ENCODE measurements around the gene COX14. TPM values are rescaled to one million over a fixed set of nuclear protein-coding genes. Genes with fewer than 3 reads are reported as not detected.
A peak's percentile ranks its signal among the peaks of the same experiment; 100 is the strongest.

The COX14 gene
- 6.5 and 7.3 TPM in 2 replicates for total RNA-seq (2013; cell fraction: nucleolus; rRNA removed)
- 73.1 and 82.0 TPM in 2 replicates for total RNA-seq (2014; rRNA removed)
- total RNA-seq (2014; rRNA removed; fragmentation: Illumina TruSeq; extraction: Trizol): 44.6 and 45.3 TPM in 2 replicates
- 56.1 and 58.0 TPM in 2 replicates for total RNA-seq (2021)
- polyA plus RNA-seq (2011; ENCODE audit: low read depth): 77.7 TPM
- polyA plus RNA-seq (2011; rRNA removed): 97.8 and 140 TPM in 2 replicates
- polyA plus RNA-seq (2011; cell fraction: cytosol; rRNA removed): 154 and 175 TPM in 2 replicates
- 44.1 and 56.7 TPM in 2 replicates for polyA plus RNA-seq (2011; cell fraction: nucleus; rRNA removed)
- 61.5 and 76.0 TPM in 2 replicates for polyA plus RNA-seq (2012)
- polyA plus RNA-seq (2014; fragmentation: Illumina TruSeq; extraction: Trizol): 37.6 and 51.7 TPM in 2 replicates
- polyA plus RNA-seq (2014; fragmentation: Nextera tagmentation; extraction: Ambion mirVana): 100 to 1,000 TPM; 323 to 361 TPM
- 99.8 and 109 TPM in 2 replicates for polyA plus RNA-seq (2014; rRNA removed)
- 100 to 1,000 TPM; 181 to 187 TPM for polyA plus RNA-seq (2016; fragmentation: Nextera tagmentation; extraction: Ambion mirVana)
- 34.3 and 45.1 TPM in 2 replicates for polyA minus RNA-seq (2011; rRNA and poly(A)+ RNA removed)
- 9.5 and 17.9 TPM in 2 replicates for polyA minus RNA-seq (2011; cell fraction: cytosol; rRNA and poly(A)+ RNA removed)
- polyA minus RNA-seq (2011; cell fraction: nucleus; rRNA and poly(A)+ RNA removed): 9.9 and 23.6 TPM in 2 replicates
- percentile 92 among the genes with signal in this experiment for Bru-seq, nascent RNA
- percentile 97 among the genes with signal in this experiment for BruChase-seq, experiment 1, labeled RNA remaining after a 6-hour chase
- BruChase-seq, experiment 2, labeled RNA remaining after a 2-hour chase: percentile 94 among the genes with signal in this experiment
- long read RNA-seq, experiment 1, transcript COX14-203 (2 exons, 739 nt): major isoform, 37 of 40 reads
- long read RNA-seq, experiment 1, partial matches to known transcripts: 0 of 40 reads
- long read RNA-seq, experiment 1, other reads (novel, unspliced or antisense): 0 of 40 reads
- long read RNA-seq, experiment 2, transcript COX14-203 (2 exons, 739 nt): major isoform, 84 of 94 reads
- long read RNA-seq, experiment 2, partial matches to known transcripts: 3 of 94 reads
- long read RNA-seq, experiment 2, other reads (novel, unspliced or antisense): 3 of 94 reads

- peaks cover 21% of the 10 kb centered on the region for H3K4me1 ChIP-seq (ENCODE audit: control insufficient read depth, insufficient read depth, low read length)
- FAIRE-seq (peak; percentile 99), DNase-seq (ENCODE audit: low read depth, low spot score) (peak; percentile 99), ATAC-seq (peak; percentile 87)
- H4K20me1 ChIP-seq (ENCODE audit: control insufficient read depth, insufficient read depth): no peaks in the 10 kb centered on the region
- ChIA-PET CTCF (interaction anchor here (0.6 to 13.0 kb wide), 52 partner anchors 10 to 1141 kb away, joined by 3 to 257 read pairs (median 6); partner anchors contain the start of genes CERS5, GPD1, LIMA1 and RACGAP1), POLR2A (interaction anchor here (0.6 to 5.0 kb wide), 22 partner anchors 14 to 1039 kb away, joined by 3 to 72 read pairs (median 5); partner anchors contain the start of genes CERS5, LIMA1, RACGAP1 and SMARCD1), RAD21 (ENCODE audit: unreplicated experiment) (interaction anchor here (0.6 to 5.1 kb wide), 25 partner anchors 9 to 652 kb away, joined by 3 to 66 read pairs (median 4); partner anchors contain the start of genes ATF1, CERS5, GPD1 and RACGAP1), SMC1A (ENCODE audit: uncharacterized antibody, unreplicated experiment) (interaction anchor here (0.6 to 4.8 kb wide), 30 partner anchors 9 to 426 kb away, joined by 3 to 36 read pairs (median 6); partner anchors contain the start of genes CERS5, RACGAP1 and SMARCD1)
- H3K27me3 ChIP-seq (replicated peaks in 1 of 2; ENCODE audit: control insufficient read depth in 2 of 2, insufficient read depth in 2 of 2, low read length in 1 of 2): no peaks in the 10 kb centered on the region
- peak within 1 kb of the TSS; percentile 87 for H2AFZ ChIP-seq (ENCODE audit: control insufficient read depth, low read depth, low read length)
- H3K9me3 ChIP-seq (replicated peaks; ENCODE audit: control insufficient read depth, insufficient read depth, low read length): no peaks in the 10 kb centered on the region
- peak within 1 kb of the TSS; percentile 90 for H3K27ac ChIP-seq (ENCODE audit: control insufficient read depth, insufficient read depth)
- in situ Hi-C loops (cut with MboI): no loop called here
- H3K36me3 ChIP-seq (ENCODE audit: control insufficient read depth in 2 of 2, insufficient read depth in 2 of 2, low read length in 1 of 2): peaks cover 0 to 4% of the 10 kb centered on the region in 2 experiments; a peak in 1 of 4 replicates
- peak within 1 kb of the TSS; percentile 93 for H3K9ac ChIP-seq (ENCODE audit: control insufficient read depth, insufficient read depth, low read length)
- peaks cover 38% of the 10 kb centered on the region for H3K79me2 ChIP-seq (ENCODE audit: control insufficient read depth, insufficient read depth, low read length)
- peak within 1 kb of the TSS; percentile 99 for H3K4me2 ChIP-seq (ENCODE audit: control insufficient read depth, insufficient read depth)
- WGBS (ENCODE audit: insufficient coverage, insufficient replicate concordance, low lambda C conversion rate, missing lambda C conversion rate): 1% methylated on average over 59 of the region's 59 CpGs
- intact Hi-C loops (cut with micrococcal nuclease; ENCODE audit: unreplicated experiment): loop anchor here (1.0 kb wide), 2 partner anchors 27 to 55 kb away; partner anchors contain the start of genes CERS5 and SMARCD1
- peak within 1 kb of the TSS; percentile 99 for H3K4me3 ChIP-seq
- no TSS peak for BruUV-seq (replicated peaks)
- TF ChIP-seq RELA (IDR thresholded peaks at IDR 0.05; ENCODE audit: borderline replicate concordance, partially characterized antibody) (peak; percentile 64), USF1 (IDR thresholded peaks at IDR 0.05; ENCODE audit: borderline replicate concordance, extremely low read length, insufficient read depth, low read depth, low read length) (peak; percentile 92), BCL11A (IDR thresholded peaks at IDR 0.05; ENCODE audit: low read depth, low read length) (no peak), NBN (IDR thresholded peaks at IDR 0.05) (0 out of 2 replicates have a peak, but pooled peaks have one; percentile 49), YY1 (IDR thresholded peaks at IDR 0.05; ENCODE audit: low read depth, low read length) (0 out of 2 replicates have a peak, but pooled peaks have one; percentile 8), CBX5 (IDR thresholded peaks at IDR 0.05; ENCODE audit: low read depth) (no peak), ZNF217 (IDR thresholded peaks at IDR 0.05) (no peak), HDGF (IDR thresholded peaks at IDR 0.05) (peak; percentile 85), E2F4 (IDR thresholded peaks at IDR 0.05; ENCODE audit: low read depth, low read length) (0 out of 2 replicates have a peak, but pooled peaks have one; percentile 13), BMI1 (IDR thresholded peaks at IDR 0.05; ENCODE audit: borderline replicate concordance) (no peak), MTA3 (IDR thresholded peaks at IDR 0.05; ENCODE audit: borderline replicate concordance, low read length) (no peak), ZZZ3 (IDR thresholded peaks at IDR 0.05; ENCODE audit: control insufficient read depth, insufficient read length, low read depth) (no peak), BHLHE40 (IDR thresholded peaks at IDR 0.05; ENCODE audit: borderline replicate concordance in 1 of 2, low read depth in 2 of 2, low read length in 1 of 2) (peak; percentile 96 to 97), CHD4 (IDR thresholded peaks at IDR 0.05) (no peak), GATAD2B (conservative IDR thresholded peaks at IDR 0.05; ENCODE audit: low read depth) (peak; percentile 62), MXI1 (IDR thresholded peaks at IDR 0.05; ENCODE audit: low read depth, low read length) (peak; percentile 97), ZNF622 (IDR thresholded peaks at IDR 0.05) (no peak; the same call in 1 of the 2 replicates), KDM1A (IDR thresholded peaks at IDR 0.05; ENCODE audit: borderline replicate concordance) (no peak)
These were observed at the start of gene COX14 for GRCh38 chr12:50111693-50112455. Gene COX14, plus strand, starts transcription at chr12:50112236. Its CDS starts 7,808 bp downstream, at chr12:50120044.
